Tibial artery (tissue), 4 donors: ENCODE measurements around the gene DPH2.

Experiments used
- DNase-seq, 2 donors: peaks; one replicate each; pipeline ENCODE4 v3.0.0-alpha.2; 2019
- H3K27ac ChIP-seq, 2 donors: fragments of 200-600 bp; sonication (generic) in 1 of 2; 1 replicate in 1 of 2; 2 replicates in 1 of 2; pipeline ENCODE4 v1.5.1; 2018 to 2019; ENCODE audit warnings: mild to moderate bottlenecking in 1 of 2
- H3K27me3 ChIP-seq, 2 donors: fragments of 200-600 bp; sonication (generic) in 1 of 2; one replicate each; pipeline versions ENCODE4 v1.5.1 to v1.6.0; 2016 to 2019
- H3K36me3 ChIP-seq, 3 donors: fragments of 200-600 bp; sonication (generic) in 2 of 3; one replicate each; pipeline ENCODE4 v1.5.1; 2016 to 2019; ENCODE audit warnings: mild to moderate bottlenecking in 2 of 3
- H3K4me1 ChIP-seq, 4 donors: fragments of 200-600 bp; sonication (generic) in 2 of 4; 1 replicate in 3 of 4; 2 replicates in 1 of 4; pipeline ENCODE4 v1.5.1; 2016 to 2019
- H3K4me3 ChIP-seq, 2 donors: fragments of 200-600 bp; sonication (generic) in 1 of 2; 1 replicate in 1 of 2; 2 replicates in 1 of 2; pipeline ENCODE4 v1.5.1; 2018 to 2019; ENCODE audit warnings: mild to moderate bottlenecking in 2 of 2
- H3K9me3 ChIP-seq, 3 donors: fragments of 200-600 bp; sonication (generic) in 1 of 3; one replicate each; pipeline ENCODE4 v1.5.1; 2016 to 2019
- CTCF ChIP-seq, 2 experiments: fragments of 200-600 bp in 1 of 2; fragments of 450-650 bp in 1 of 2; IDR thresholded peaks; one replicate each; pipeline ENCODE4 v1.5.1; 2017 to 2019; ENCODE audit warnings: antibody characterized with exemption in 2 of 2, mild to moderate bottlenecking in 1 of 2, moderate library complexity in 1 of 2
- intact Hi-C: fragments of 100-400 bp; cut with DNase I; formaldehyde crosslinking; loops from one replicate; pipeline ENCODE4 v1.15.0; 2023; ENCODE audit warnings: low total_unique reads

Gene DPH2

GRCh38 chr1:43957407-43958040, 12.3 kb upstream of the DPH2 start:
- DNase-seq, result no peak
- TF ChIP-seq CTCF (IDR thresholded peaks at IDR 0.05), result no peak
- H3K27me3 ChIP-seq, result no peaks in the 10 kb centered on the region
- intact Hi-C loops, result no loop called here
- H3K27ac ChIP-seq, result no peak overlapping the region
- H3K9me3 ChIP-seq, result no peaks in the 10 kb centered on the region
- no peak overlapping the region for H3K4me3 ChIP-seq
- peaks cover 34 to 73% (median 65%) of the 10 kb centered on the region in 3 donors for H3K36me3 ChIP-seq
- H3K4me1 ChIP-seq, result no peaks in the 10 kb centered on the region

- intact Hi-C loops, result no loop called here
- Histone ChIP-seq H3K4me3 (no peak overlapping the region), H3K9me3 (no peaks in the 10 kb centered on the region), H3K36me3 (peaks cover 34 to 83% (median 76%) of the 10 kb centered on the region in 3 donors), H3K27ac (no peak overlapping the region), H3K4me1 (no peaks in the 10 kb centered on the region), H3K27me3 (no peaks in the 10 kb centered on the region)
- TF ChIP-seq CTCF (IDR thresholded peaks at IDR 0.05), result no peak
- DNase-seq, result no peak
Measured at GRCh38 chr1:43958351-43959255, 11.2 kb upstream of the DPH2 start.

GRCh38 chr1:43960798-43961197, 9.0 kb upstream of the DPH2 start:
- Histone ChIP-seq H3K36me3 (peaks cover 34 to 96% (median 82%) of the 10 kb centered on the region in 3 donors), H3K4me3 (no peak overlapping the region), H3K4me1 (no peaks in the 10 kb centered on the region), H3K27ac (no peak overlapping the region), H3K27me3 (no peaks in the 10 kb centered on the region), H3K9me3 (no peaks in the 10 kb centered on the region)
- DNase-seq, result no peak
- intact Hi-C loops, result no loop called here
- TF ChIP-seq CTCF (IDR thresholded peaks at IDR 0.05), result no peak

GRCh38 chr1:43961692-43962091, 8.1 kb upstream of the DPH2 start:
- Histone ChIP-seq H3K36me3 (peaks cover 30 to 96% (median 82%) of the 10 kb centered on the region in 3 donors), H3K27ac (no peak overlapping the region), H3K4me3 (no peak overlapping the region), H3K4me1 (no peaks in the 10 kb centered on the region), H3K9me3 (no peaks in the 10 kb centered on the region), H3K27me3 (no peaks in the 10 kb centered on the region)
- DNase-seq, result no peak
- TF ChIP-seq CTCF (IDR thresholded peaks at IDR 0.05), result no peak
- intact Hi-C loops, result no loop called here

- no peak overlapping the region for H3K4me3 ChIP-seq
- H3K9me3 ChIP-seq, result no peaks in the 10 kb centered on the region
- H3K36me3 ChIP-seq, result peaks cover 23 to 96% (median 78%) of the 10 kb centered on the region in 3 donors
- no peaks in the 10 kb centered on the region for H3K4me1 ChIP-seq
- no peak overlapping the region for H3K27ac ChIP-seq
- intact Hi-C loops, result no loop called here
- no peak for TF ChIP-seq CTCF (IDR thresholded peaks at IDR 0.05)
- no peak for DNase-seq
- no peaks in the 10 kb centered on the region for H3K27me3 ChIP-seq
Measured at GRCh38 chr1:43962324-43962723, 7.5 kb upstream of the DPH2 start.
